B cell (primary cell): Measurements from ENCODE around the gene TEDC1. TPM values are rescaled to one million over a fixed set of nuclear protein-coding genes. Genes with fewer than 3 reads are reported as not detected.
A peak's percentile ranks its signal among the peaks of the same experiment; 100 is the strongest.

Experiments used
- ATAC-seq: fragments of 200-7000 bp; cut with Tn5 transposase; one replicate; pipeline ENCODE4 v1.10.0; 2021; ENCODE audit warnings: low read depth, mild to moderate bottlenecking, moderate number of reproducible peaks, moderate library complexity
- CTCF ChIA-PET: fragments of 350-600 bp; sonication (Branson Sonifier 250); formaldehyde crosslinking; loops from one replicate; lab custom pipeline; 2021; ENCODE audit warnings: antibody characterized with exemption, inconsistent platforms; lab: Charles Lee
- POLR2A ChIA-PET: fragments of 350-600 bp; sonication (Branson Sonifier 250); formaldehyde crosslinking; loops from one replicate; lab custom pipeline; 2021; ENCODE audit warnings: antibody characterized with exemption; lab: Charles Lee
- DNase-seq: peaks from one replicate; pipeline ENCODE4 v3.0.0; 2013
- H2AFZ ChIP-seq: 2 replicates; pipeline ENCODE4 v1.6.1; 2012; ENCODE audit warnings: mild to moderate bottlenecking, low read depth, low read length; ENCODE audit not compliant: insufficient read depth, poor library complexity, severe bottlenecking
- H3K27ac ChIP-seq, 2 donors: 1 replicate in 1 of 2; 2 replicates in 1 of 2; pipeline ENCODE4 v1.5.1; 2012 to 2013; ENCODE audit warnings: low read length in 2 of 2, mild to moderate bottlenecking in 2 of 2, moderate library complexity in 1 of 2
- H3K27me3 ChIP-seq, 4 experiments: fragments of 200-600 bp in 1 of 4; sonication (generic) in 1 of 4; replicated peaks in 1 of 4; 1 replicate in 2 of 4; 2 replicates in 2 of 4; pipeline versions ENCODE4 v1.6.1 to v1.7.0; 2013 to 2016; ENCODE audit warnings: low read length in 3 of 4, mild to moderate bottlenecking in 2 of 4, mixed read lengths in 1 of 4, moderate library complexity in 1 of 4; ENCODE audit not compliant: insufficient read depth in 4 of 4, control insufficient read depth in 3 of 4; ENCODE audit errors: control extremely low read depth in 1 of 4
- H3K36me3 ChIP-seq, 2 experiments: replicated peaks in 1 of 2; 1 replicate in 1 of 2; 2 replicates in 1 of 2; pipeline versions ENCODE4 v1.6.1 to v1.7.1; 2013; ENCODE audit warnings: low read length in 1 of 2; ENCODE audit not compliant: insufficient read depth in 2 of 2, control insufficient read depth in 1 of 2; ENCODE audit errors: control extremely low read depth in 1 of 2, extremely low read depth in 1 of 2
- H3K4me1 ChIP-seq, 2 donors: fragments of 200-600 bp in 1 of 2; sonication (generic) in 1 of 2; 1 replicate in 1 of 2; 2 replicates in 1 of 2; pipeline versions ENCODE4 v1.5.1 to v1.6.1; 2013 to 2017; ENCODE audit warnings: low read length in 2 of 2; ENCODE audit not compliant: control insufficient read depth in 2 of 2, insufficient read depth in 2 of 2
- H3K4me2 ChIP-seq: replicated peaks from 2 replicates; pipeline ENCODE3; 2012; ENCODE audit warnings: mild to moderate bottlenecking, low read depth, low read length; ENCODE audit not compliant: poor library complexity, severe bottlenecking
- H3K4me3 ChIP-seq, 5 experiments: fragments of 200-600 bp in 1 of 5; sonication (generic) in 1 of 5; 1 replicate in 3 of 5; 2 replicates in 2 of 5; pipeline versions ENCODE4 v1.5.1 to v1.7.0; 2011 to 2016; ENCODE audit warnings: low read length in 4 of 5, mild to moderate bottlenecking in 4 of 5, low read depth in 2 of 5, control low read depth in 1 of 5, moderate library complexity in 1 of 5; ENCODE audit not compliant: insufficient read depth in 1 of 5; ENCODE audit errors: control extremely low read depth in 1 of 5, extremely low read depth in 1 of 5
- H3K79me2 ChIP-seq: fragments of 200-600 bp; sonication (generic); one replicate; pipeline ENCODE4 v1.6.0; 2016; ENCODE audit warnings: low read length; ENCODE audit not compliant: control insufficient read depth, insufficient read depth
- H3K9ac ChIP-seq: fragments of 200-600 bp; sonication (generic); 2 replicates; pipeline ENCODE4 v1.6.1; 2017; ENCODE audit warnings: mild to moderate bottlenecking, low read length, moderate library complexity
- H3K9me3 ChIP-seq, 3 donors: one replicate each; pipeline versions ENCODE4 v1.6.1 to v1.7.1; 2013; ENCODE audit warnings: low read length in 2 of 3; ENCODE audit not compliant: control insufficient read depth in 2 of 3, insufficient read depth in 1 of 3; ENCODE audit errors: control extremely low read depth in 1 of 3
- H4K20me1 ChIP-seq: 2 replicates; pipeline ENCODE4 v1.6.0; 2012; ENCODE audit warnings: mild to moderate bottlenecking, low read length; ENCODE audit not compliant: insufficient read depth, control insufficient read depth, poor library complexity, severe bottlenecking
- H3K27ac Mint-ChIP-seq: one replicate; pipeline ENCODE4 v1.8.0; 2021; ENCODE audit warnings: mixed read lengths
- H3K27me3 Mint-ChIP-seq: one replicate; pipeline ENCODE4 v1.8.0; 2021; ENCODE audit warnings: mixed read lengths
- H3K4me1 Mint-ChIP-seq: one replicate; pipeline ENCODE4 v1.8.0; 2021; ENCODE audit warnings: mixed read lengths
- H3K4me3 Mint-ChIP-seq: one replicate; pipeline ENCODE4 v1.8.0; 2021; ENCODE audit warnings: mixed read lengths
- H3K9me3 Mint-ChIP-seq: one replicate; pipeline ENCODE4 v1.8.0; 2022; ENCODE audit warnings: mixed read lengths; ENCODE audit not compliant: insufficient read depth
- EZH2 ChIP-seq: IDR thresholded peaks from 2 replicates; pipeline ENCODE4 v1.6.1; 2012; ENCODE audit warnings: borderline replicate concordance, low read depth, mild to moderate bottlenecking, moderate library complexity, low read length; ENCODE audit not compliant: insufficient read depth, poor library complexity, severe bottlenecking
- WGBS: methylation state at CpG from one replicate; pipeline ENCODE4 v1.1.5; 2013; ENCODE audit warnings: missing lambda C conversion rate; ENCODE audit not compliant: insufficient coverage; 5-methylcytosine and 5-hydroxymethylcytosine counted together
- intact Hi-C: fragments of 100-400 bp; cut with micrococcal nuclease; formaldehyde crosslinking; loops from one replicate; pipeline ENCODE4 v1.10.0; 2022
- polyA plus RNA-seq: library from polyadenylated mRNA; depleted of rRNA; stranded (reverse); fragments of >200 nt; gene quantifications from 2 replicates; pipeline ENCODE4 v1.2.3, GENCODE V29; 2012
- total RNA-seq, 2 donors: library from RNA; stranded (reverse); fragments of 120-200 nt in 1 of 2; gene quantifications; 1 replicate in 1 of 2; 2 replicates in 1 of 2; pipeline versions ENCODE4 v1.2.3 to v1.2.4, GENCODE V29; 2013 to 2022
- TF ChIP-seq, protein P1 (sequence below): fragments of 200-600 bp; IDR thresholded peaks from one replicate; pipeline ENCODE4 v1.8.0; 2022; ENCODE audit warnings: antibody characterized with exemption, mild to moderate bottlenecking

Gene TEDC1
- total and polyA plus RNA-seq, 2 donors (not counting 1 experiment from before 2014, with no cell fraction given), result 19.7 to 22.2 TPM

DNA sequence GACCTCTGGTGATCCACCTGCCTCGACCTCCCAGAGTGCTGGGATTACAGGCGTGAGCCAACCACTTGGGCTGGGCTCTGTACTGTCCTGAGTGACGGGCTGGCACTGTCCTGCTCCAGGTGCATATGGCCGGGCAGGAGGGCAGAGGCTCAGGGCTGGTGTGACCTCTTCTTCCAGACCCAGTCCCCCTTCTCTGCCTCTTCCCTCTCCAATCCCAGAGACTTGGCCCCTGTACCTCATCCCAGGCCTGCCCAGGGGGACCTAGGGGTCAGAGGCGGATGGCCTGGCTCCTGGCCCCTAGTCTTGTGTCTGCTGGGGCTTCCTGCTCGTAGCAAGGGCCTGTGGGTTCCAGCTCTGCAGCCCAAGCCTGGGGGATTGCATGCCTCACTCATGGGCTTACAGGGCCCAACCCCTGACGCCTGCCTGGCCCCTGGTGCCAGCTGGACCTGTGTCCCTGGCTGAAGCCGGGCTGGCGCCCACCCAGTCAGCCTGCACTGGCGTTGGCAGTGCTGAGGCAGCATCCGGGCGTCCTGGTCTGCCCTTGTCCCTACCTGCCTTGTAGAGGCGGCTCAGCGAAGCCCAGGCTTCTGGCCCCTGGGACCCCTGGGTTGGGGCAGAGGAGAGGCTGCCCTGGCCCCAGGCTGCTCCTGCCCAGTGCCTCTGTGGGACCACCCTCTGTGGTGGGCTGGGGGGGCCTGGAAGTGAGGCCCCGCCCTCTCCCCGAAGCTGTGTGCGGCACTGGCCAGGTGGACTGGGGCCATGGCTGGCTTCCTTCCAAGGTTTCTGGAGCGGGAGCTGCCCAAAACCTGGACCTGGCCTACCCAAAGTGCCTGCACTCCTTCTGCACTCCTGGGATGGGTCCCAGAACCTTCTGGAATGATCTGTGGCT, 4.3 kb downstream of the TEDC1 start:
- peaks cover 2% of the 10 kb centered on the region for H3K79me2 ChIP-seq
- intact Hi-C loops, result no loop called here
- H4K20me1 ChIP-seq, result peaks cover 8% of the 10 kb centered on the region
- ChIA-PET POLR2A (no interaction called here), CTCF (no interaction called here)
- H3K4me1 Mint-ChIP-seq, result peaks cover 7% of the 10 kb centered on the region
- H3K4me2 ChIP-seq, result no peak overlapping the region
- no peak overlapping the region for H2AFZ ChIP-seq
- no peak overlapping the region for H3K27ac Mint-ChIP-seq
- no peak overlapping the region for H3K27ac ChIP-seq
- peak; percentile 32 for DNase-seq
- TF ChIP-seq, protein P1, sequence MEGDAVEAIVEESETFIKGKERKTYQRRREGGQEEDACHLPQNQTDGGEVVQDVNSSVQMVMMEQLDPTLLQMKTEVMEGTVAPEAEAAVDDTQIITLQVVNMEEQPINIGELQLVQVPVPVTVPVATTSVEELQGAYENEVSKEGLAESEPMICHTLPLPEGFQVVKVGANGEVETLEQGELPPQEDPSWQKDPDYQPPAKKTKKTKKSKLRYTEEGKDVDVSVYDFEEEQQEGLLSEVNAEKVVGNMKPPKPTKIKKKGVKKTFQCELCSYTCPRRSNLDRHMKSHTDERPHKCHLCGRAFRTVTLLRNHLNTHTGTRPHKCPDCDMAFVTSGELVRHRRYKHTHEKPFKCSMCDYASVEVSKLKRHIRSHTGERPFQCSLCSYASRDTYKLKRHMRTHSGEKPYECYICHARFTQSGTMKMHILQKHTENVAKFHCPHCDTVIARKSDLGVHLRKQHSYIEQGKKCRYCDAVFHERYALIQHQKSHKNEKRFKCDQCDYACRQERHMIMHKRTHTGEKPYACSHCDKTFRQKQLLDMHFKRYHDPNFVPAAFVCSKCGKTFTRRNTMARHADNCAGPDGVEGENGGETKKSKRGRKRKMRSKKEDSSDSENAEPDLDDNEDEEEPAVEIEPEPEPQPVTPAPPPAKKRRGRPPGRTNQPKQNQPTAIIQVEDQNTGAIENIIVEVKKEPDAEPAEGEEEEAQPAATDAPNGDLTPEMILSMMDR, result no peak
- no peak for TF ChIP-seq EZH2
- H3K9me3 ChIP-seq, result no peaks in the 10 kb centered on the region
- no peak overlapping the region for H3K9ac ChIP-seq
- H3K4me1 ChIP-seq, result peaks cover 5 to 13% of the 10 kb centered on the region in 2 donors
- no peaks in the 10 kb centered on the region for H3K27me3 Mint-ChIP-seq
- WGBS, result 97% methylated on average over 18 of the region's 18 CpGs
- H3K27me3 ChIP-seq, result no peaks in the 10 kb centered on the region
- H3K9me3 Mint-ChIP-seq, result no peaks in the 10 kb centered on the region
- H3K36me3 ChIP-seq, result peaks cover 0 to 3% of the 10 kb centered on the region in 2 experiments
- no peak overlapping the region for H3K4me3 ChIP-seq
- ATAC-seq, result no peak
- H3K4me3 Mint-ChIP-seq, result no peak overlapping the region
